Parathyroid adenoma (tissue), 2 donors: ENCODE data around the gene PKN3.

Source experiments
- H2AFZ ChIP-seq: fragments of 300-600 bp; sonication (generic); one replicate; pipeline ENCODE4 v1.7.0; 2017; ENCODE audit warnings: antibody characterized with exemption, mild to moderate bottlenecking
- H3K27ac ChIP-seq: fragments of 300-600 bp; sonication (generic); one replicate; pipeline ENCODE4 v1.7.0; 2017
- H3K27me3 ChIP-seq: fragments of 300-600 bp; sonication (generic); one replicate; pipeline ENCODE4 v1.7.0; 2017; ENCODE audit warnings: low read length; ENCODE audit not compliant: control insufficient read depth, insufficient read depth
- H3K36me3 ChIP-seq: fragments of 300-600 bp; sonication (generic); one replicate; pipeline ENCODE4 v1.7.0; 2017; ENCODE audit warnings: low read length; ENCODE audit not compliant: control insufficient read depth, insufficient read depth
- H3K4me1 ChIP-seq: fragments of 300-600 bp; sonication (generic); one replicate; pipeline ENCODE4 v1.7.0; 2017; ENCODE audit warnings: control low read depth
- H3K4me2 ChIP-seq: fragments of 300-600 bp; sonication (generic); one replicate; pipeline ENCODE4 v1.7.0; 2017; ENCODE audit warnings: low read length
- H3K4me3 ChIP-seq: fragments of 300-600 bp; sonication (generic); one replicate; pipeline ENCODE4 v1.7.0; 2017; ENCODE audit warnings: low read depth, low read length
- H3K79me2 ChIP-seq: fragments of 300-600 bp; sonication (generic); one replicate; pipeline ENCODE4 v1.7.0; 2017; ENCODE audit warnings: control low read depth
- H3K9ac ChIP-seq: fragments of 300-600 bp; sonication (generic); one replicate; pipeline ENCODE4 v1.7.0; 2017; ENCODE audit warnings: mild to moderate bottlenecking
- H3K9me3 ChIP-seq: fragments of 300-600 bp; sonication (generic); one replicate; pipeline ENCODE4 v1.7.0; 2017; ENCODE audit warnings: low read length; ENCODE audit not compliant: control insufficient read depth
- TF ChIP-seq, protein P1 (sequence below): fragments of 300-600 bp; sonication (generic); IDR thresholded peaks from one replicate; pipeline ENCODE4 v1.7.0; 2017; ENCODE audit warnings: antibody characterized with exemption, mild to moderate bottlenecking
- donor health status: primary hyperparathyroidism.

PKN3 gene

DNA sequence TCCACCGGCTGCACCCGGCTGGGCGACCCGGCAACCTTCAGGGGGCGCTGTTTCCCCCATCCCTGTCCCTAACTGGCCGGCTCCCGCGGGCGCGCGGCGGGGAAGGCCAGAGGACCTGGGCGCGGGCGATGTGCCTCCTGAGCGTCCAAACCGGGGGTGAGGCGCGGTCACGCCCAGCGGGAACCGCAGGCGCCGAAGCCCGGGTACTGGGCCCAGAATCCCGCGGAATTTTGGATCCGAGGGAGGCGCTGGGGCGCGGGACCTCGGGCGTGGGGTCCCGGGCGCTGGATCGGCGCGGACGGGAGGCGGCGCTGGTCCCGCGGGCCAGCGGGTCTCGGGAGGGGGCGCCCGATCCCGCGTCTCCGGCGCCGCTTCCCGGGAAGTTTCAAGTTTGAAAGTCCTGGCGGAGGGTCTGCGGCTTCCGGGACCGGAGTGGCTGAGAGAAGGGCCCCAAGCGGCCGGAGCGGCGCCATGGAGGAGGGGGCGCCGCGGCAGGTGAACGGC is at the start of gene PKN3:
TSS of gene PKN3 (plus strand) at position 59 of the 504 bp plus-strand sequence. CDS start at position 472, 413 bp downstream.
- no peaks in the 10 kb centered on the region for H3K79me2 ChIP-seq
- TF ChIP-seq, protein P1, sequence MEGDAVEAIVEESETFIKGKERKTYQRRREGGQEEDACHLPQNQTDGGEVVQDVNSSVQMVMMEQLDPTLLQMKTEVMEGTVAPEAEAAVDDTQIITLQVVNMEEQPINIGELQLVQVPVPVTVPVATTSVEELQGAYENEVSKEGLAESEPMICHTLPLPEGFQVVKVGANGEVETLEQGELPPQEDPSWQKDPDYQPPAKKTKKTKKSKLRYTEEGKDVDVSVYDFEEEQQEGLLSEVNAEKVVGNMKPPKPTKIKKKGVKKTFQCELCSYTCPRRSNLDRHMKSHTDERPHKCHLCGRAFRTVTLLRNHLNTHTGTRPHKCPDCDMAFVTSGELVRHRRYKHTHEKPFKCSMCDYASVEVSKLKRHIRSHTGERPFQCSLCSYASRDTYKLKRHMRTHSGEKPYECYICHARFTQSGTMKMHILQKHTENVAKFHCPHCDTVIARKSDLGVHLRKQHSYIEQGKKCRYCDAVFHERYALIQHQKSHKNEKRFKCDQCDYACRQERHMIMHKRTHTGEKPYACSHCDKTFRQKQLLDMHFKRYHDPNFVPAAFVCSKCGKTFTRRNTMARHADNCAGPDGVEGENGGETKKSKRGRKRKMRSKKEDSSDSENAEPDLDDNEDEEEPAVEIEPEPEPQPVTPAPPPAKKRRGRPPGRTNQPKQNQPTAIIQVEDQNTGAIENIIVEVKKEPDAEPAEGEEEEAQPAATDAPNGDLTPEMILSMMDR, result peak; percentile 69
- H3K36me3 ChIP-seq, result no peaks in the 10 kb centered on the region
- peak within 1 kb of the TSS; percentile 91 for H3K4me2 ChIP-seq
- H3K9me3 ChIP-seq, result no peaks in the 10 kb centered on the region
- no peaks in the 10 kb centered on the region for H3K27me3 ChIP-seq
- H2AFZ ChIP-seq, result peak within 1 kb of the TSS; percentile 89
- H3K4me3 ChIP-seq, result peak within 1 kb of the TSS; percentile 68
- H3K27ac ChIP-seq, result peak within 1 kb of the TSS; percentile 57
- no peaks in the 10 kb centered on the region for H3K4me1 ChIP-seq
- H3K9ac ChIP-seq, result no peak within 1 kb of the TSS

GRCh38 chr9:128653908-128654307 is 48.4 kb upstream of the PKN3 start:
- H3K9me3 ChIP-seq, result no peaks in the 10 kb centered on the region
- H2AFZ ChIP-seq, result no peak overlapping the region
- H3K79me2 ChIP-seq, result no peaks in the 10 kb centered on the region
- no peaks in the 10 kb centered on the region for H3K36me3 ChIP-seq
- H3K27me3 ChIP-seq, result no peaks in the 10 kb centered on the region
- no peak overlapping the region for H3K4me3 ChIP-seq
- TF ChIP-seq, protein P1, result no peak
- H3K4me1 ChIP-seq, result no peaks in the 10 kb centered on the region
- no peak overlapping the region for H3K9ac ChIP-seq
- no peak overlapping the region for H3K27ac ChIP-seq
- no peak overlapping the region for H3K4me2 ChIP-seq

- H2AFZ ChIP-seq, result no peak overlapping the region
- no peak overlapping the region for H3K4me2 ChIP-seq
- no peak overlapping the region for H3K4me3 ChIP-seq
- H3K27ac ChIP-seq, result no peak overlapping the region
- TF ChIP-seq, protein P1, result no peak
- no peaks in the 10 kb centered on the region for H3K36me3 ChIP-seq
- no peak overlapping the region for H3K9ac ChIP-seq
- H3K79me2 ChIP-seq, result no peaks in the 10 kb centered on the region
- H3K4me1 ChIP-seq, result no peaks in the 10 kb centered on the region
- H3K9me3 ChIP-seq, result no peaks in the 10 kb centered on the region
- H3K27me3 ChIP-seq, result no peaks in the 10 kb centered on the region
These were observed 47.8 kb upstream of the PKN3 start for GRCh38 chr9:128654481-128654880.

GRCh38 chr9:128656416-128657343 is 45.6 kb upstream of the PKN3 start, which contains the start of gene DYNC2I2:
TSS of gene DYNC2I2 (minus strand) at chr9:128656847. CDS start at chr9:128656726, 121 bp downstream.
- H3K79me2 ChIP-seq, result no peaks in the 10 kb centered on the region
- H2AFZ ChIP-seq, result peak within 1 kb of the TSS; percentile 94
- H3K4me3 ChIP-seq, result peak within 1 kb of the TSS; percentile 77
- peak within 1 kb of the TSS; percentile 46 for H3K9ac ChIP-seq
- peak within 1 kb of the TSS; percentile 98 for H3K4me2 ChIP-seq
- no peaks in the 10 kb centered on the region for H3K9me3 ChIP-seq
- H3K27ac ChIP-seq, result peak within 1 kb of the TSS; percentile 100
- TF ChIP-seq, protein P1, result no peak
- H3K4me1 ChIP-seq, result no peaks in the 10 kb centered on the region
- no peaks in the 10 kb centered on the region for H3K36me3 ChIP-seq
- no peaks in the 10 kb centered on the region for H3K27me3 ChIP-seq
